Liver (tissue), 3 donors: Measurements from ENCODE around the gene CHD5.

Source experiments
- CTCF ChIP-seq: fragments of 150-350 bp; IDR thresholded peaks from 2 replicates; pipeline ENCODE4 v1.5.1; 2017; ENCODE audit warnings: improper control_type of control experiment, low read depth, low read length; ENCODE audit not compliant: missing input control
- EGR1 ChIP-seq, 2 donors: IDR thresholded peaks; 2 replicates each; pipeline ENCODE4 v1.6.1; 2016 to 2018; ENCODE audit warnings: antibody characterized with exemption in 2 of 2, low read depth in 2 of 2
- GABPA ChIP-seq, 2 donors: IDR thresholded peaks in 1 of 2; conservative IDR thresholded peaks in 1 of 2; 2 replicates each; pipeline ENCODE4 v1.6.1; 2016; ENCODE audit warnings: antibody characterized with exemption in 2 of 2, mild to moderate bottlenecking in 1 of 2, moderate library complexity in 1 of 2
- MAX ChIP-seq: IDR thresholded peaks from 2 replicates; pipeline ENCODE4 v1.6.1; 2016; ENCODE audit warnings: antibody characterized with exemption
- RAD21 ChIP-seq, 2 donors: IDR thresholded peaks; 2 replicates each; pipeline ENCODE4 v1.6.1; 2016; ENCODE audit warnings: antibody characterized with exemption in 2 of 2, mild to moderate bottlenecking in 2 of 2
- REST ChIP-seq: IDR thresholded peaks from 2 replicates; pipeline ENCODE4 v1.6.1; 2016; ENCODE audit warnings: antibody characterized with exemption, mild to moderate bottlenecking
- RXRA ChIP-seq, 2 donors: IDR thresholded peaks; 2 replicates each; pipeline ENCODE4 v1.6.1; 2017 to 2018; ENCODE audit warnings: antibody characterized with exemption in 2 of 2, mild to moderate bottlenecking in 1 of 2
- TAF1 ChIP-seq: conservative IDR thresholded peaks from 2 replicates; pipeline ENCODE4 v1.6.1; 2016; ENCODE audit warnings: antibody characterized with exemption, mild to moderate bottlenecking
- YY1 ChIP-seq: IDR thresholded peaks from 2 replicates; pipeline ENCODE4 v1.6.1; 2016; ENCODE audit warnings: antibody characterized with exemption, mild to moderate bottlenecking
- ZBTB33 ChIP-seq: IDR thresholded peaks from 2 replicates; pipeline ENCODE4 v1.6.1; 2016; ENCODE audit warnings: antibody characterized with exemption
- donor health status: healthy.
- donor health status: healthy.

- no peak for TF ChIP-seq MAX
- no peak for TF ChIP-seq CTCF
- TF ChIP-seq YY1, result no peak
- no peak for TF ChIP-seq EGR1 (IDR thresholded peaks at IDR 0.05; ENCODE audit: low read depth in 2 of 2)
- no peak for TF ChIP-seq ZBTB33
- no peak for TF ChIP-seq TAF1
- TF ChIP-seq RXRA (IDR thresholded peaks at IDR 0.05), result no peak
- no peak for TF ChIP-seq GABPA (IDR thresholded peaks at IDR 0.05 in 1 of 2, conservative IDR thresholded peaks at IDR 0.05 in 1 of 2)
- TF ChIP-seq REST, result no peak
- no peak for TF ChIP-seq RAD21 (IDR thresholded peaks at IDR 0.05)
These were observed 34.7 kb downstream of the CHD5 start for GRCh38 chr1:6145396-6145750.
